HG02763 (cell line): ENCODE measurements around the gene SLC22A23.

ENCODE experiments used
- ATAC-seq: cut with Tn5 transposase; IDR thresholded peaks from one replicate; pipeline ENCODE4 v1.9.1; 2021; ENCODE audit warnings: mild to moderate bottlenecking, moderate library complexity; ENCODE audit not compliant: unreplicated experiment

SLC22A23 gene

GRCh38 chr6:3307436-3307835 lies 149.4 kb downstream of the SLC22A23 start:
- ATAC-seq, result no peak

GRCh38 chr6:3306848-3307247 lies 150.0 kb downstream of the SLC22A23 start:
- ATAC-seq, result no peak

GRCh38 chr6:3305831-3306230 lies 151.0 kb downstream of the SLC22A23 start:
- ATAC-seq, result no peak

GRCh38 chr6:3305216-3305565 lies 151.7 kb downstream of the SLC22A23 start:
- no peak for ATAC-seq

GRCh38 chr6:3304500-3305215 lies 152.2 kb downstream of the SLC22A23 start:
- no peak for ATAC-seq

- ATAC-seq, result no peak
Measured at GRCh38 chr6:3303795-3304411, 152.9 kb downstream of the SLC22A23 start.

GRCh38 chr6:3301506-3301905 lies 155.3 kb downstream of the SLC22A23 start:
- no peak for ATAC-seq

- no peak for ATAC-seq
Measured at GRCh38 chr6:3299221-3299620, 157.6 kb downstream of the SLC22A23 start.

- ATAC-seq, result no peak
Measured at GRCh38 chr6:3297909-3298308, 158.9 kb downstream of the SLC22A23 start.

GRCh38 chr6:3297006-3297405 lies 159.8 kb downstream of the SLC22A23 start:
- ATAC-seq, result no peak

GRCh38 chr6:3296537-3296936 lies 160.3 kb downstream of the SLC22A23 start:
- ATAC-seq, result no peak

GRCh38 chr6:3296078-3296477 lies 160.8 kb downstream of the SLC22A23 start:
- ATAC-seq, result no peak

- ATAC-seq, result no peak
Measured at GRCh38 chr6:3294921-3295871, 161.7 kb downstream of the SLC22A23 start.

- ATAC-seq, result no peak
Measured at GRCh38 chr6:3294396-3294795, 162.5 kb downstream of the SLC22A23 start.

GRCh38 chr6:3293271-3294155 lies 163.3 kb downstream of the SLC22A23 start:
- ATAC-seq, result no peak

GRCh38 chr6:3292431-3293197 lies 164.2 kb downstream of the SLC22A23 start:
- no peak for ATAC-seq

GRCh38 chr6:3291987-3292386 lies 164.9 kb downstream of the SLC22A23 start:
- ATAC-seq, result no peak

- ATAC-seq, result no peak
Measured at GRCh38 chr6:3291346-3291745, 165.5 kb downstream of the SLC22A23 start.

- ATAC-seq, result no peak
Measured at GRCh38 chr6:3290931-3291211, 166.0 kb downstream of the SLC22A23 start.
